ENCODE measurements around the gene BABAM2.

The BABAM2 gene

GRCh38 chr2:27844821-27845255, 45.7 kb upstream of the BABAM2 start:
- Histone ChIP-seq H3F3A (ENCODE audit: insufficient read depth) (no peaks in the 10 kb centered on the region), H3K9ac (ENCODE audit: low read length) (no peak overlapping the region), H3K9me2 (replicated peaks; ENCODE audit: insufficient read depth, low read length) (no peaks in the 10 kb centered on the region), H3K9me3 (ENCODE audit: insufficient read depth, low read length) (no peaks in the 10 kb centered on the region), H4K20me1 (ENCODE audit: low read depth, low read length) (no peaks in the 10 kb centered on the region), H3K4me3 (ENCODE audit: insufficient read depth, low read length, poor library complexity, severe bottlenecking) (no peak overlapping the region), H2AFZ (ENCODE audit: low read depth, low read length, severe bottlenecking) (no peak overlapping the region), H3K27me3 (ENCODE audit: low read length) (no peaks in the 10 kb centered on the region), H3K79me2 (ENCODE audit: insufficient read depth, low read length) (no peaks in the 10 kb centered on the region), H3K4me2 (ENCODE audit: low read depth, low read length, poor library complexity, severe bottlenecking) (no peak overlapping the region), H3K27ac (ENCODE audit: low read depth, low read length) (no peak overlapping the region), H3K36me3 (ENCODE audit: low read length) (no peaks in the 10 kb centered on the region)
- TF ChIP-seq CTCF (IDR thresholded peaks at IDR 0.05; ENCODE audit: insufficient read depth, low read length, poor library complexity, severe bottlenecking) (no peak), EZH2phosphoT487 (conservative IDR thresholded peaks at IDR 0.05; ENCODE audit: low read length) (no peak)

GRCh38 chr2:27847333-27847732, 43.2 kb upstream of the BABAM2 start:
- no peaks in the 10 kb centered on the region for H3K27me3 ChIP-seq (ENCODE audit: low read length)
- H3K9me3 ChIP-seq (ENCODE audit: insufficient read depth, low read length), result no peaks in the 10 kb centered on the region
- no peaks in the 10 kb centered on the region for H3K36me3 ChIP-seq (ENCODE audit: low read length)
- H4K20me1 ChIP-seq (ENCODE audit: low read depth, low read length), result no peaks in the 10 kb centered on the region
- TF ChIP-seq EZH2phosphoT487 (conservative IDR thresholded peaks at IDR 0.05; ENCODE audit: low read length) (no peak), CTCF (IDR thresholded peaks at IDR 0.05; ENCODE audit: insufficient read depth, low read length, poor library complexity, severe bottlenecking) (no peak)
- no peak overlapping the region for H3K4me3 ChIP-seq (ENCODE audit: insufficient read depth, low read length, poor library complexity, severe bottlenecking)
- no peak overlapping the region for H3K27ac ChIP-seq (ENCODE audit: low read depth, low read length)
- H3K4me2 ChIP-seq (ENCODE audit: low read depth, low read length, poor library complexity, severe bottlenecking), result no peak overlapping the region
- H3K9me2 ChIP-seq (replicated peaks; ENCODE audit: insufficient read depth, low read length), result no peaks in the 10 kb centered on the region
- H3K79me2 ChIP-seq (ENCODE audit: insufficient read depth, low read length), result no peaks in the 10 kb centered on the region
- H2AFZ ChIP-seq (ENCODE audit: low read depth, low read length, severe bottlenecking), result no peak overlapping the region
- H3F3A ChIP-seq (ENCODE audit: insufficient read depth), result no peaks in the 10 kb centered on the region
- H3K9ac ChIP-seq (ENCODE audit: low read length), result no peak overlapping the region

- TF ChIP-seq EZH2phosphoT487 (conservative IDR thresholded peaks at IDR 0.05; ENCODE audit: low read length), result no peak
- no peak for TF ChIP-seq CTCF (IDR thresholded peaks at IDR 0.05; ENCODE audit: insufficient read depth, low read length, poor library complexity, severe bottlenecking)
- H2AFZ ChIP-seq (ENCODE audit: low read depth, low read length, severe bottlenecking), result no peak overlapping the region
- H3K9me3 ChIP-seq (ENCODE audit: insufficient read depth, low read length), result no peaks in the 10 kb centered on the region
- H3F3A ChIP-seq (ENCODE audit: insufficient read depth), result no peaks in the 10 kb centered on the region
- H4K20me1 ChIP-seq (ENCODE audit: low read depth, low read length), result no peaks in the 10 kb centered on the region
- H3K4me2 ChIP-seq (ENCODE audit: low read depth, low read length, poor library complexity, severe bottlenecking), result no peak overlapping the region
- no peaks in the 10 kb centered on the region for H3K27me3 ChIP-seq (ENCODE audit: low read length)
- H3K9me2 ChIP-seq (replicated peaks; ENCODE audit: insufficient read depth, low read length), result no peaks in the 10 kb centered on the region
- no peaks in the 10 kb centered on the region for H3K36me3 ChIP-seq (ENCODE audit: low read length)
- no peak overlapping the region for H3K27ac ChIP-seq (ENCODE audit: low read depth, low read length)
- H3K9ac ChIP-seq (ENCODE audit: low read length), result no peak overlapping the region
- H3K79me2 ChIP-seq (ENCODE audit: insufficient read depth, low read length), result no peaks in the 10 kb centered on the region
- no peak overlapping the region for H3K4me3 ChIP-seq (ENCODE audit: insufficient read depth, low read length, poor library complexity, severe bottlenecking)
Observed at GRCh38 chr2:27849558-27850205, 40.8 kb upstream of the BABAM2 start.

Data from SU-DHL-6 (cell line).